Measurements from ENCODE around the gene PCARE.

Gene PCARE

DNA sequence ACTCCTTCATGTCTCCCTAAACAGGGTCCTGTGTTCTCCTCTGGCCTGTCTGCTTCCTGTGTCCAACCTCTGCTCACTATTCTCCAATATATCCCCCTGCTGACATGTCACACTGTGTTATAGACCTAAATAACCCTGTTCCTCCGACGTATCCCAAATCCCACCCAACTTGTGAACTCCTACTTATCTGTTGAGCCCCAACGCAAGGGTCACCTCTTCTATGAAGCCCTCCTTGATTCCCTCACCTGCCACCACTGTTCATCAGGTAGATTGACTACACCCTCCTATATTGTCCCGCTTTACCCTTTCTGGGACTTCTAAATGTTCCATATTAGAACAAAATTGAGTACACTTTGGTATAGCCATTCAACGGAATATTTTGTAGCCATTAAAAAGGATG lies 42.1 kb downstream of the PCARE start:
- DNase-seq = no peak

GRCh38 chr2:29031046-29031445 lies 43.3 kb downstream of the PCARE start:
- no peak for DNase-seq

DNA sequence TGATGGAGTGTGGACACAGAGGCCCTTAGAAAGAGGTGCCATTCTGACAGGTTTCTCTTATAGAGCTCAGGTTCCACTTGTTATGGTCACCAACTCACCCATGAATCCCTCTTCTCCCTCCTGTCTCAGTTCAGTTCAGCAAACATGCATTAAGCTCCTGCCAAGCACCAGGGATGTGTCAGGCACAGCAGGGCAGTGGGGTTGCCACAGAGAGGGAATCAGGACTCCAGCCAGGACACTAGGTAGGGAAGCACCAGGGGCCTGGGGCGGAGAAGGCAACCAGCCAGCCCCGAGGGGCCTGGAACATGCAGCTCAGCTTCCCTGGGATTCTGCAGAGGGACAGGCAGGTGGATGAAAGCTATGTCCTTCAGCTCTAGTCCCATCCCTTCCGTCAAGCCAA lies 48.6 kb downstream of the PCARE start:
- no peak for DNase-seq

GRCh38 chr2:29024882-29025430 lies 49.4 kb downstream of the PCARE start:
- no peak for DNase-seq

DNA sequence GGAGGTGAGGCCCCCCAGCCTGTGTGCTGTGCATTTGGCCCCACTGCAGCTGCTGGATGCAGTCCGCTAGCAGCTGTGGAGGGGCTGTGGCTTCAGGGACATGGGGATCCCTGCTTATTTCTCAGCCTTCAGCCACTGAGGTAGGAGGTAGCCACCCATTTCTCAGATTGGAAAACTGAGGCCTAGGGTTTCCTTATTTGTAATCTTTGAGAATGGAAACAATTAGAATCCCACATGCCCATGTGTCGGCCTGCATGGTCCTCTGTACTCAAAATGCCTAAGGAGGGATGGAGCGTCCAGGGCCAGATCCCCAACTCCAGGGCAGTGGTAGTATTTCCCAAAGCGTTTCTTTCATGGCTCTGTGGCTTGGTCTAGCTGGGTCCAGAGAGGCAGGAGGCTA lies 51.1 kb downstream of the PCARE start:
- no peak for DNase-seq

GRCh38 chr2:29022679-29023078 lies 51.6 kb downstream of the PCARE start:
- no peak for DNase-seq

- DNase-seq = no peak
These were observed 52.4 kb downstream of the PCARE start for GRCh38 chr2:29021886-29022285.

GRCh38 chr2:29017716-29018435 lies 56.4 kb downstream of the PCARE start:
- DNase-seq = no peak

GRCh38 chr2:29016504-29016903 lies 57.8 kb downstream of the PCARE start:
- no peak for DNase-seq

DNA sequence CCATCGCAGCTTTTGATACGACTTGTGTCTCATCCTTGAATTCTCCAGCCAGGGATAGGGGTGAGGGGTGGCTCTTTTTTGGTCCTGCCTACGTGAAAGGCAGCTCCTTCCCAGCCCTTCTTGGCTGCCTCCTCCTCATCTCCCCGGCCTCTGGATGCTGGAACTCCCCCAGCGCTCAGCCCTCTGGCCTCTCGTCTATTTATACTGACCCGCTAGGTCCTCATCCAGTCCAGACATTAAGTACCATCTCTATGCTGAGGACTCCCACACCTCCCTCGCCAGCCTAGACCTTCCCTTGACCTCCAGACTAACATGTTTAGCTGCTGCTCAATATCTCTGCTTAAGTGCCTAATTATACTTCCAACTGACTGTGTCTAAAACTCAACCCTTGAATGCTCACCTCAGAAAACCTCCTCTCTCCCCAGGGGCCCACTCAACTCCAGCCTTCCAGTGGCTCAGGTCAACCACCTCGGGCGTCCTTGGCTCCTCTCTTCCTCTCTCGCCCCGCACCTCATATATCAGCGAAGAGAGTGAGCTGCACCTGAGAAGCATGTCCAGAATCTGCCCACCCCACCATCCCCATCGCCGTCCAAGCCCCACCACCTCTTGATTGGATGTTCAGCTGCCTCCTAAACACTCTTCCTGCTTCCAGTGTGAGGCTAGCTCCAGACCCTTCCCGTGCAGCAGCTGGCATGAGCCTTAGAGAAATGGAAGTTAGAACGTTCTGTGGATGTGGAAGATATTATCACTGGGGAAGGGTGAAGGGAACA lies 58.4 kb downstream of the PCARE start:
- no peak for DNase-seq

GRCh38 chr2:29014811-29015421 lies 59.4 kb downstream of the PCARE start:
- no peak for DNase-seq

DNA sequence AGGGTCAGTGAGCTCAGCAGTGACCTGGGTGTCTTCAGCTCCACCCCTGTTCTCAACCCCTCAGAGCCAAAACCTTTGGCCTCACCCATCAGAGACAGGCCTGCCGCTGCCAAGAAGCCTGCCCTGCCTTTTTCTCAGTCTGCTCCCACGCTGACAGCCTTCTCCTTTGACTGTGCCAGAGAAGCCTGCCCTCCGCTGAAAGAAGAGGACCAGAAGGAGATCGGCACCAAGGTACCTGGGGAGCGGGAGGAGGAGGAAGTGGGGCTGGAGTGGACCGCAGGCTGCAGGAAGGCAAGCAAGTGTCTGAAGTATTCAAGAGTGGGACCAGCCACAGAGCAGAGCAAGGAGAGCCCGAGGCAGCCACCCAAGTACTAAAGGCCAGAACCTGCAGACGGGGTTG lies 60.0 kb downstream of the PCARE start:
- DNase-seq = no peak

GRCh38 chr2:29013057-29013780 lies 61.1 kb downstream of the PCARE start:
- DNase-seq = no peak

DNA sequence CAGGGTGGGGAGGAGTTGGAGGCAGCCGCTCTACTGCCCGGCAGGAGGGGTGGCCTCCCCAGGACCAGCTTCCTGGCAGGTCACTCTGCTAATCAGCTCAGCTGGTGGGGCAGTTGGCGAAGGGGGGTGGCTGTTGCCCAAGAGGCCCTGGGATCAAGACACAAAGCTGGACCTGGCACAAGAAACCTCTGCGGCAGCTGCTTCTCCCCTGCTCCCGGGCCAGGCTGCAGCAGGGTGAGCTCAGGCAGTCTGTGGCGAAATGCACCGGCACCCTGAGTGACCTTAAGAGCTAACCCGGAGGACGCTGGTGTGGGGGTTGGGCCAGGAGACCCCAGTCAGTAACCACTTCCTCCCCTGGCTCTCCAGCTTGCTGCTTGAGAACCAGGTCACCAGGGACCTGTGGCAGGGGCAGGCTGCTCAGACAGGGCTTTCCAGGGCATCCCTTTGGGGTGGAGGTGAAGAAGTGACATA lies 62.1 kb downstream of the PCARE start:
- DNase-seq = no peak
